ENCODE results near the gene LIPJ. TPM values are rescaled to one million over a fixed set of nuclear protein-coding genes. Genes with fewer than 3 reads are reported as not detected.

Gene LIPJ, protein sequence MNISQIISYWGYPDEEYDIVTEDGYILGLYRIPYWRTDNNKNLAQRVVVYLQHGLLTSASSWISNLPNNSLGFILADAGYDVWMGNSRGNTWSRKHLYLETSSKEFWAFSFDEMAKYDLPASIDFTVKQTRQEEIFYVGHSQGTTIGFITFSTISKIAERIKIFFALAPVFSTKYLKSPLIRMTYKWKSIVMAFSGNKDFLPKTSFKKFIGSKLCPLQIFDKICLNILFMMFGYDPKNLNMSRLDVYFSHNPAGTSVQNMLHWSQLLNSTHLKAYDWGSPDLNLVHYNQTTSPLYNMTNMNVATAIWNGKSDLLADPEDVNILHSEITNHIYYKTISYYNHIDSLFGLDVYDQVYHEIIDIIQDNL
- not detected in 2 replicates for total RNA-seq (2014; rRNA removed; shearing (Covaris generic); ENCODE audit: low replicate concordance)

DNA sequence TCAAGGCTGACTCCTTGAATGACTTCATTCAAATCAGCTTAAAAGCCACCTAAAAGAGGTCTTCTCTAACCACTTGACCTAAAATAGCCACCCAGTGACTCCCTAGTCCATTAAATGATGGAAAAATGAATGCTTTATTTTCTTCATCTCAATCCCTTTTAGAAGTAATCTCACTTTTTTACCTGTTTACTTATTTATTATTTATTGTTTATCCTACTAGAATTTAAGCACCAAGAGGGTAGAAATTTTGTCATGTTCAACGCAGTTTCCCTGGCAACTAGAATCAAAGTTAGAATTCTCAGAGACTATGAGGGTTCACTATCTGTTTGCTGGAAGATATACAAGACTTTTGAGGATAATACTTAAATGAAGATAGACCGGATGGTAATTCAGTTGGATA is at the start of gene LIPJ:
Gene LIPJ, plus strand, starts transcription at position 301 of the 400 bp plus-strand sequence. CDS start 3,926 bp downstream, outside the sequence.
- H2AFZ ChIP-seq (ENCODE audit: low read length): no peak within 1 kb of the TSS
- H3K4me3 ChIP-seq (ENCODE audit: low read length): no peak within 1 kb of the TSS
- H3K27ac ChIP-seq (ENCODE audit: low read length): no peak within 1 kb of the TSS
- H3K36me3 ChIP-seq (ENCODE audit: insufficient read depth, low read length): no peaks in the 10 kb centered on the region
- 0 out of 2 replicates have a peak, but pooled peaks cover 3% of the 10 kb centered on the region for H3K4me1 ChIP-seq (ENCODE audit: low read length)
- H3K79me2 ChIP-seq (ENCODE audit: low read length): no peaks in the 10 kb centered on the region
- H3K27me3 ChIP-seq (ENCODE audit: low read length): no peaks in the 10 kb centered on the region
- no peak within 1 kb of the TSS for H3K9ac ChIP-seq (ENCODE audit: low read length)
- H3K9me2 ChIP-seq (replicated peaks; ENCODE audit: insufficient read depth, low read length): no peaks in the 10 kb centered on the region
- H3K4me2 ChIP-seq (ENCODE audit: low read depth, low read length, poor library complexity, severe bottlenecking): no peak within 1 kb of the TSS
- DNase-seq: no peak
- H4K20me1 ChIP-seq (ENCODE audit: insufficient read depth, low read depth, low read length): no peaks in the 10 kb centered on the region
- no peaks in the 10 kb centered on the region for H3K9me3 ChIP-seq (ENCODE audit: low read length)

GRCh38 chr10:88537322-88537721 is 49.2 kb upstream of the LIPJ start:
- Histone ChIP-seq H3K4me3 (ENCODE audit: low read length) (no peak overlapping the region), H3K79me2 (ENCODE audit: low read length) (no peaks in the 10 kb centered on the region), H3K4me1 (ENCODE audit: low read length) (peaks cover 4% of the 10 kb centered on the region), H4K20me1 (ENCODE audit: insufficient read depth, low read depth, low read length) (no peaks in the 10 kb centered on the region), H3K36me3 (ENCODE audit: insufficient read depth, low read length) (no peaks in the 10 kb centered on the region), H3K4me2 (ENCODE audit: low read depth, low read length, poor library complexity, severe bottlenecking) (no peak overlapping the region), H3K9me2 (replicated peaks; ENCODE audit: insufficient read depth, low read length) (no peaks in the 10 kb centered on the region), H2AFZ (ENCODE audit: low read length) (no peak overlapping the region), H3K27me3 (ENCODE audit: low read length) (no peaks in the 10 kb centered on the region), H3K9ac (ENCODE audit: low read length) (no peak overlapping the region), H3K9me3 (ENCODE audit: low read length) (no peaks in the 10 kb centered on the region), H3K27ac (ENCODE audit: low read length) (no peak overlapping the region)
- no peak for DNase-seq

GRCh38 chr10:88538048-88538447 is 48.5 kb upstream of the LIPJ start:
- Histone ChIP-seq H4K20me1 (ENCODE audit: insufficient read depth, low read depth, low read length) (no peaks in the 10 kb centered on the region), H3K4me1 (ENCODE audit: low read length) (no peaks in the 10 kb centered on the region)

DNA sequence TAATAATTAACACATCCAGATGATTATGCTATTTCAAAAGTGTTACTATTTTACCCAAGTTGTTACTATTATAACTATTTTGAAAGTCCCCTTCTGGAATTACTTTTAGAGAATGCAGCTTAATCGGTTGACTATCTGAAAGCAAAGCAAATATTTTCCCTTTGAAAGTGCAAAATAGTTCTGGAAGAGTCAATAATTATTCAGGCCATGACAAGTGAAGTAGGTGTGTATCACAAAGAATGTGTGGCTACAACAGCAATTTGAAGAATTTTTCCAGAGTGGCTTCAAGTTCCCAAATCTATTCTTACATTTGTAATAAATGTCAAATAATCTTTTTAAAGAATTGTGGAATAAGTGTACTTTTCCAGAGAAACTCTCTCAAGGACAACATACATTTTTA is 46.2 kb upstream of the LIPJ start:
- Histone ChIP-seq H3K9me3 (ENCODE audit: low read length) (no peaks in the 10 kb centered on the region), H3K79me2 (ENCODE audit: low read length) (no peaks in the 10 kb centered on the region), H4K20me1 (ENCODE audit: insufficient read depth, low read depth, low read length) (no peaks in the 10 kb centered on the region), H3K4me3 (ENCODE audit: low read length) (no peak overlapping the region), H3K27ac (ENCODE audit: low read length) (no peak overlapping the region), H3K36me3 (ENCODE audit: insufficient read depth, low read length) (no peaks in the 10 kb centered on the region), H3K4me2 (ENCODE audit: low read depth, low read length, poor library complexity, severe bottlenecking) (no peak overlapping the region), H2AFZ (ENCODE audit: low read length) (no peak overlapping the region), H3K4me1 (ENCODE audit: low read length) (no peaks in the 10 kb centered on the region), H3K9ac (ENCODE audit: low read length) (no peak overlapping the region), H3K9me2 (replicated peaks; ENCODE audit: insufficient read depth, low read length) (no peaks in the 10 kb centered on the region), H3K27me3 (ENCODE audit: low read length) (no peaks in the 10 kb centered on the region)
- DNase-seq: no peak

More at GRCh38 chr10:88538048-88538447, 48.5 kb upstream of the LIPJ start:
- Histone ChIP-seq H3K36me3 (ENCODE audit: insufficient read depth, low read length) (no peaks in the 10 kb centered on the region), H3K79me2 (ENCODE audit: low read length) (no peaks in the 10 kb centered on the region), H3K4me2 (ENCODE audit: low read depth, low read length, poor library complexity, severe bottlenecking) (no peak overlapping the region), H3K4me3 (ENCODE audit: low read length) (no peak overlapping the region), H3K27ac (ENCODE audit: low read length) (no peak overlapping the region), H3K9me3 (ENCODE audit: low read length) (no peaks in the 10 kb centered on the region), H2AFZ (ENCODE audit: low read length) (no peak overlapping the region), H3K27me3 (ENCODE audit: low read length) (no peaks in the 10 kb centered on the region), H3K9me2 (replicated peaks; ENCODE audit: insufficient read depth, low read length) (no peaks in the 10 kb centered on the region), H3K9ac (ENCODE audit: low read length) (no peak overlapping the region)
- no peak for DNase-seq

- Histone ChIP-seq H2AFZ (ENCODE audit: low read length) (no peak overlapping the region), H3K4me1 (ENCODE audit: low read length) (no peaks in the 10 kb centered on the region), H3K36me3 (ENCODE audit: insufficient read depth, low read length) (no peaks in the 10 kb centered on the region), H3K9me3 (ENCODE audit: low read length) (no peaks in the 10 kb centered on the region), H3K27ac (ENCODE audit: low read length) (no peak overlapping the region), H3K27me3 (ENCODE audit: low read length) (no peaks in the 10 kb centered on the region), H4K20me1 (ENCODE audit: insufficient read depth, low read depth, low read length) (no peaks in the 10 kb centered on the region), H3K4me3 (ENCODE audit: low read length) (no peak overlapping the region), H3K79me2 (ENCODE audit: low read length) (no peaks in the 10 kb centered on the region), H3K9ac (ENCODE audit: low read length) (no peak overlapping the region), H3K9me2 (replicated peaks; ENCODE audit: insufficient read depth, low read length) (no peaks in the 10 kb centered on the region), H3K4me2 (ENCODE audit: low read depth, low read length, poor library complexity, severe bottlenecking) (no peak overlapping the region)
- no peak for DNase-seq
Measured at GRCh38 chr10:88541116-88541626, 45.4 kb upstream of the LIPJ start.

DNA sequence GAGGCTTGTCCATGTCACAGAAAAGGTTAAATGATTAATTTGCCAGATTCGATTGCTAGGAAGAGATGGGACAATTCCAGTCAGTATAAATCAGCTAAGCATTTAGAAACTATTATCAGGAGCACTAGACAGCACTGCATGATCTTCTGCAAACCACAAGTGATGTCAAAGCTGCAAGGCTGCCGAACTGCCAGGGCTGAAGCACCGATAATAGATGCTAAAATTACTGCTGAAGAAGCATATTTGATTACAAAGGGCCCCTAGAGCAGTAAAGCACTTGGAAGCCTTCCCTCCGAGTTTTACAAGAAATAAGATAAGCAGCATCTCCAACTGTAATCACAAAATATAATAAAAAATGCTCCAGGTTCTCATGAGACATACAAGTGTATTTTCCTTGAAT is 44.0 kb upstream of the LIPJ start:
- Histone ChIP-seq H2AFZ (ENCODE audit: low read length) (no peak overlapping the region), H3K9ac (ENCODE audit: low read length) (no peak overlapping the region), H3K9me2 (replicated peaks; ENCODE audit: insufficient read depth, low read length) (no peaks in the 10 kb centered on the region), H3K4me3 (ENCODE audit: low read length) (no peak overlapping the region), H3K4me2 (ENCODE audit: low read depth, low read length, poor library complexity, severe bottlenecking) (no peak overlapping the region), H3K9me3 (ENCODE audit: low read length) (no peaks in the 10 kb centered on the region), H3K79me2 (ENCODE audit: low read length) (no peaks in the 10 kb centered on the region), H3K36me3 (ENCODE audit: insufficient read depth, low read length) (no peaks in the 10 kb centered on the region), H4K20me1 (ENCODE audit: insufficient read depth, low read depth, low read length) (no peaks in the 10 kb centered on the region), H3K27ac (ENCODE audit: low read length) (no peak overlapping the region), H3K27me3 (ENCODE audit: low read length) (no peaks in the 10 kb centered on the region), H3K4me1 (ENCODE audit: low read length) (no peaks in the 10 kb centered on the region)
- DNase-seq: no peak

DNA sequence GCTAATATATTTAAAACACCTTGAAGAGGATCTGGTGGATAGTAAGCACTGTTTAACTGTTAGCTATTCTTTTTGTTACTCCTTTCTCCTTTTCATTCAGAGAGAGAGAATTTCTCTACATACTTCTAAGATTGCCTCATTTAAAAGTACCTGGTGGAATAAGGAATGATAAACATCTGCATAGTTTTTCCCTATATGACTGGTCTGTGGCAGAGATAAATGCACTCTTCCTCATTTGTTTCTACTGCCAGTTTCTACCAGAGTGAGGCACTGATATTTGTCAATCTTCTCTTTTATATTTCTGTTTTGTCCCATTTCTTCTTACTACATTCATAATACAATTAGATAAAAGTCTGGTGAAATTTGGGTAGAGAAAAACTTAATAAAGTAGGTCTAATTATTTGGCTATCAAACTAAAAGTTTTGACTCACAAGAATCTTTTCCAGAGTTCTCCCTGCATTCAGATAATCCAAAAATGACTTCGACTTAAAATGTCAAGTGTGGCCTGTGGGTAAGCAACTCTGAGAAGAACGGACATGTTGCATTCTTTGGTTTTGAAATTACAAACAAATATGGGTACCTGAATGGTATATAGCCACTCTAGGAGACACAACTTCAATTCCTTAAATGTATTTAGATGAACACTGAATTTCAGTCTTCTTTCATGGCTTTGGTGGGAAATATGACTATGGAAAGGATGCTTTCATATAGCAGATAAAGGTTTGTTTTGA is 42.3 kb upstream of the LIPJ start:
- DNase-seq: no peak
- Histone ChIP-seq H3K27ac (ENCODE audit: low read length) (no peak overlapping the region), H3K9me2 (replicated peaks; ENCODE audit: insufficient read depth, low read length) (no peaks in the 10 kb centered on the region), H3K36me3 (ENCODE audit: insufficient read depth, low read length) (no peaks in the 10 kb centered on the region), H3K4me1 (ENCODE audit: low read length) (no peaks in the 10 kb centered on the region), H3K27me3 (ENCODE audit: low read length) (no peaks in the 10 kb centered on the region), H3K4me3 (ENCODE audit: low read length) (no peak overlapping the region), H3K9me3 (ENCODE audit: low read length) (no peaks in the 10 kb centered on the region), H3K9ac (ENCODE audit: low read length) (no peak overlapping the region), H4K20me1 (ENCODE audit: insufficient read depth, low read depth, low read length) (no peaks in the 10 kb centered on the region), H2AFZ (ENCODE audit: low read length) (no peak overlapping the region), H3K79me2 (ENCODE audit: low read length) (no peaks in the 10 kb centered on the region), H3K4me2 (ENCODE audit: low read depth, low read length, poor library complexity, severe bottlenecking) (no peak overlapping the region)

GRCh38 chr10:88545359-88545758 is 41.2 kb upstream of the LIPJ start:
- Histone ChIP-seq H3K9me2 (replicated peaks; ENCODE audit: insufficient read depth, low read length) (no peaks in the 10 kb centered on the region), H3K4me2 (ENCODE audit: low read depth, low read length, poor library complexity, severe bottlenecking) (no peak overlapping the region), H3K9me3 (ENCODE audit: low read length) (no peaks in the 10 kb centered on the region)

More at GRCh38 chr10:88545359-88545758, 41.2 kb upstream of the LIPJ start:
- H3K36me3 ChIP-seq (ENCODE audit: insufficient read depth, low read length): no peaks in the 10 kb centered on the region
- no peaks in the 10 kb centered on the region for H3K79me2 ChIP-seq (ENCODE audit: low read length)
- H3K27ac ChIP-seq (ENCODE audit: low read length): no peak overlapping the region
- no peaks in the 10 kb centered on the region for H3K4me1 ChIP-seq (ENCODE audit: low read length)
- DNase-seq: no peak
- H4K20me1 ChIP-seq (ENCODE audit: insufficient read depth, low read depth, low read length): no peaks in the 10 kb centered on the region
- H3K9ac ChIP-seq (ENCODE audit: low read length): no peak overlapping the region
- no peak overlapping the region for H2AFZ ChIP-seq (ENCODE audit: low read length)
- H3K4me3 ChIP-seq (ENCODE audit: low read length): no peak overlapping the region
- no peaks in the 10 kb centered on the region for H3K27me3 ChIP-seq (ENCODE audit: low read length)
